ENCODE results near the gene THPO. TPM values are rescaled to one million over a fixed set of nuclear protein-coding genes. Genes with fewer than 3 reads are reported as not detected.

THPO gene
- total and polyA plus RNA-seq, 10 of the 15 experiments (the other 5 are each of a cell fraction or from before 2014, with no cell fraction given) = not detected

- TF ChIP-seq ELK1 (IDR thresholded peaks at IDR 0.05; ENCODE audit: low read depth, low read length) = 0 out of 2 replicates have a peak, but pooled peaks have one; percentile 7
- no peak for TF ChIP-seq STAT3 (IDR thresholded peaks at IDR 0.05; ENCODE audit: low read depth, low read length)
- peak; percentile 73 for TF ChIP-seq ATF7 (IDR thresholded peaks at IDR 0.05; ENCODE audit: low read depth)
- no peak for TF ChIP-seq MXI1 (IDR thresholded peaks at IDR 0.05; ENCODE audit: low read depth, low read length)
- TF ChIP-seq NR2F1 (conservative IDR thresholded peaks at IDR 0.05) = no peak
- no peak for TF ChIP-seq ZNF687 (IDR thresholded peaks at IDR 0.05)
- TF ChIP-seq SMARCA5 (IDR thresholded peaks at IDR 0.05) = no peak
- TF ChIP-seq HDGF (IDR thresholded peaks at IDR 0.05) = no peak
- no peak for TF ChIP-seq BRCA1 (IDR thresholded peaks at IDR 0.05; ENCODE audit: low read depth, low read length)
- peak in 1 of 2 experiments; percentile 90; a peak in 2 of 3 replicates for TF ChIP-seq EGR1 (IDR thresholded peaks at IDR 0.05; ENCODE audit: borderline replicate concordance in 1 of 2, low read depth in 2 of 2, low read length in 2 of 2)
- TF ChIP-seq RAD21 (IDR thresholded peaks at IDR 0.05; ENCODE audit: insufficient read depth, low read depth, low read length) = no peak
- no peak for TF ChIP-seq RELB (IDR thresholded peaks at IDR 0.05; ENCODE audit: low read depth)
- no peak for TF ChIP-seq FOXK2 (IDR thresholded peaks at IDR 0.05)
- no peak for TF ChIP-seq E4F1 (IDR thresholded peaks at IDR 0.05; ENCODE audit: borderline replicate concordance, partially characterized antibody)
- no peak for TF ChIP-seq CBFB (IDR thresholded peaks at IDR 0.05; ENCODE audit: low read depth)
- no peak for TF ChIP-seq ESRRA (IDR thresholded peaks at IDR 0.05; ENCODE audit: low read length)
- TF ChIP-seq KDM1A (IDR thresholded peaks at IDR 0.05; ENCODE audit: borderline replicate concordance) = no peak
- peak; percentile 81; the same call in 1 of the 2 replicates for TF ChIP-seq MTA3 (IDR thresholded peaks at IDR 0.05; ENCODE audit: borderline replicate concordance, low read length)
Measured at GRCh38 chr3:184335661-184336546, 42.1 kb downstream of the THPO start (continued).
